ENCODE data around the gene MAP3K5.

Gene MAP3K5

GRCh38 chr6:136579800-136580199 lies 212.5 kb downstream of the MAP3K5 start:
- no peak for DNase-seq (ENCODE audit: low read depth)

DNA sequence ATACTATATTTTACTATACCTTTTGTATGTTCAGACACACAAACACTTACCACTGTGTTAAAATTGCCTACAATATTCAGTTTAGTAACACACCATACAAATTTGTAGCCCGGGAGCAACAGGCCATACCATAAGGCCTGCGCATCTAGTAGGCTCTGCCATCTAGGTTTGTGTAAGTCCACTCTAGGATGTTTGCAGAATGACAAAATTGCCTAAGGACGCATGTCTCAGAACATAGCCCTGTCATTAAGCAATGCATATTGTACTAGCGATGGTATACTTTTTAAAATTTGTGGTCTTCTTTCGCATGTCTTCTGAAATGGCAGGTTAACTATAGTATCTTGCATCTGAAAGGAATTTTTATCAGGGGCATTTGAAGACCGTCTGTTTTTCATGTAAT lies 215.5 kb downstream of the MAP3K5 start:
- DNase-seq (ENCODE audit: low read depth): no peak

- no peak for DNase-seq (ENCODE audit: low read depth)
Measured at GRCh38 chr6:136571496-136571895, 220.8 kb downstream of the MAP3K5 start.

GRCh38 chr6:136571065-136571464 lies 221.2 kb downstream of the MAP3K5 start:
- DNase-seq (ENCODE audit: low read depth): no peak

- no peak for DNase-seq (ENCODE audit: low read depth)
Measured at GRCh38 chr6:136568129-136568528, 224.1 kb downstream of the MAP3K5 start.

DNA sequence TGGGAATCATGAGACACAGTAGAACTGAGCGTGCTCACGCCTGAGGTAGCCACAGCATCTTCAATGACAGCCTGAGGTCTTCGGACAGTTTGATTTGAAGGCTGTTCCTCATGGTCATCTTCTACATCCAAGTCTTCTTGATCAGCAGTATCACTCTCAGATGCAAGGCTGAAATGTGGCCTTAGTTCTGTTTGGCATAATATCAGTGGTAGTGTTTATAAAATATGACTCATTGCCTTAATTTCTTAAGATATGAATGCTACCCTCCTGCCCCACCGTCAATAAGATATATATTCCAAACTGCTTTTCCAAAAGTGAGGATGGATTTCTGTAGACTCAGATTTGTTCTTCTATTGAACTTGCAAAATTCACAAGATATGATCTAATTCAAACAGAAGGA lies 224.6 kb downstream of the MAP3K5 start:
- DNase-seq (ENCODE audit: low read depth): no peak

DNA sequence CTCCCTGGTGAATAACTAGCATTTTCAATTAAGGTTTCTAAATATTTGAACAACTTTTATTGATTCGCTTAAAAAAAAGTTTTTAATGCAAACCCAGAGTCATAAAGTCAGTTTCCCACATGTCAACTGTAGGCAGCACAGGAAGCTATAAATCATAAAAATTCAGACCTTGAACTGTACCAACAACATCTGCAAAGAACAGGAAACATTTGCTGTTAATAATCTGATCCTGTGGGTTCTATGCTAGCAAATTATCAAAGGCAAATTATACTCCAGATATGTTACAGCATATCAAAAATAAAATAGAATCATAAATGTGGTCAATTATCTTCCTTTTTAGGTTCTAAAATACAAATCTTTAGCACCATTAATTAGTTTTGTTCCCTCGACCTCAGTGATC lies 225.4 kb downstream of the MAP3K5 start:
- no peak for DNase-seq (ENCODE audit: low read depth)

DNA sequence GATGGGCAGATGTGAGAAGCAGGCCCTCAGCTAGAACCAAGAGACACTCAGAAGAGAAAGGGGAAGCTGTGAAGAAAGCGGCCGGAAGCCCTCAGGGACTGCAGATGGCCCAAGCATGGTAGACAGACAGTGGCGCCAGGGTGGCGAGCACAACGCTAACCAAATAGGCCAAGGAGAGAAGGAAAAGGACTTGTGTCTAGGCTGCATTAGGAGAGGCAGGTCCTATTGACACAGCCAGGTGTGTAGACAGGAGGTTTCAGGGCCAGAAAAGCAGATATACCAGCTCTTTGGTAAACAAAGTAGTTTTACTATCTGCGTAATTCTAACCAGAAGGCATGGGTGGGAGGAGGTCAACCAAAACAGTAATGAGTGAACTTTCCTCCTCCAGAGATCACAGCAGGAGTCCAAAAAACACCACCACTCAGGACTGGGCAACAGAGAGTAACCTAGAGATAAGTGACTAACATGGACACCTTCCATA lies 226.2 kb downstream of the MAP3K5 start:
- DNase-seq (ENCODE audit: low read depth): no peak

GRCh38 chr6:136564180-136564579 lies 228.1 kb downstream of the MAP3K5 start:
- no peak for DNase-seq (ENCODE audit: low read depth)

GRCh38 chr6:136563386-136564152 lies 228.7 kb downstream of the MAP3K5 start:
- DNase-seq (ENCODE audit: low read depth): no peak

GRCh38 chr6:136562211-136562610 lies 230.1 kb downstream of the MAP3K5 start:
- no peak for DNase-seq (ENCODE audit: low read depth)

- DNase-seq (ENCODE audit: low read depth): no peak
Measured at GRCh38 chr6:136553166-136553787, 239.0 kb downstream of the MAP3K5 start.

- no peak for DNase-seq (ENCODE audit: low read depth)
Measured at GRCh38 chr6:136552054-136552453, 240.2 kb downstream of the MAP3K5 start.

DNA sequence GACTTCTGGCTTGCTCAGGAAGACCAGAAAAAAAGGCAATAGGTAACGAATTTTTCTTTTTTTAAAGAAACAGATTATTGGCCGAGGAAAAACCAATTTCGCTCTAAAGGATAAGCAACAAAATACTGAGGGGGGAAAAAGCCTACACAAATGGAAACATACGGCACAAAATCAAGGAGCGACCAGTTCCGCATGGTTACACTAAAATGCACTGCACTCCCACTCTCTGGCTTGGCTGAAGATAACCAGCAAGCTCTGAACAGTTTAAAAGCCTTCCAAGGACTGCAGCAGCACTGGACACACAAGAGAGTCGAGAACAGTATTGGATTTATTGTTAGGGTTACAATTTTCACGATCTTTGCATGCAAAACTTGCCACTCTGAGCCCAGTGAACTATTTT lies 241.2 kb downstream of the MAP3K5 start:
- DNase-seq (ENCODE audit: low read depth): no peak

GRCh38 chr6:136550330-136551071 lies 241.8 kb downstream of the MAP3K5 start, which contains the start of gene MAP7:
Gene MAP7, minus strand, starts transcription at chr6:136550422. Its CDS starts 14 bp downstream, at chr6:136550408.
- no peak for DNase-seq (ENCODE audit: low read depth)

- DNase-seq (ENCODE audit: low read depth): no peak
Measured at GRCh38 chr6:136550045-136550329, 242.3 kb downstream of the MAP3K5 start.

- no peak for DNase-seq (ENCODE audit: low read depth)
Measured at GRCh38 chr6:136549300-136550044, 242.8 kb downstream of the MAP3K5 start.

DNA sequence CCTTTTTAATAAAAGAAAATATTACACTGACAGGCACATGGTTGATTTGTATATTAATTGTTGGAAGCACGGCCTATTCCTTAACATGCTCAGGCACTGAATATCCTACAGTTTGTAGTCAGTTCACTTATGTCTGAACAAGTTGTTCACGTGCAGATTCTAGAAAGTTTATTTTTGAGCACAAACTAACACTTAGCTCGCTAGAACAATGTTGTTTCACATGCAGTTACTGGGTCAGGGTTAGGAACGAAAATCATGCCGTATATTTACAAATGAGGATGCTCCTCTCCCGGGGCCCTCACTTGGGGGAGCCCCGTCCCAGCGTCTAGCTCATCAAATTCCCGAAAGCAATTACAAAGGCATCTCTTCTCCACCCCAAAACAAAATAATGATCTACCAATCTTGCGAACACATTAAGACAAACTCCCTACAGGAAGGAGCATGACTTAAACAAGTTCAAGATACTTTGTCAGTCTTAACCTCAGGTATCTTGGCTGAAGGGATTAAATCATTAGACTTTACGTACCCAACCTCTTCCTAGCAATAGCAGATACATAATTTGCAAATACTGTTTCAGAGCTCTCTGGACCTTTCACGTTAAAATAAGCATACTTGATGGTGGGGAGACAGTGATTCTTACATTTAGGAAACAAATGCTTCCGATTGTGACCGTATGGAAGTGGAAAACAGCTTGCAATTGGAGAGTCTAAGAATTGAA lies 243.5 kb downstream of the MAP3K5 start:
- DNase-seq (ENCODE audit: low read depth): no peak

- DNase-seq (ENCODE audit: low read depth): no peak
Measured at GRCh38 chr6:136547871-136548270, 244.4 kb downstream of the MAP3K5 start.

DNA sequence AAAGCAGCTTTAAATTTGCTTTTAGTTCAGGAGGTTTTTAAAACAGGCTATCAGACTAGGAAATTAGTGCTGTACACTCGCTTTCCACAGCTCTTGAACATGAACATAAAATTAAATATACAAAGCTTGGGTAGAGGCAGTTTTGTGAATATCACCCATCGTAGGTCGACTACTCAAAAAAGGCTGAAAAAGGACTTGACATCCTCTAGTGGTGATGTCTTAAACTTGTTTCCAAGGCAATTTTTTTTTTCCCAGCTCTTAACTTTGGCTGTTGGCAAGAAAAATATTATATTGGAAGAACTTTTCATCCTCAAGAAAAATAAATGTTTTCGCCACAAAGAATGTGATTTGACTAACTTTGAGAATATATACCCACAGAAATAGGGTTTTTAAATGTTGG lies 244.9 kb downstream of the MAP3K5 start:
- no peak for DNase-seq (ENCODE audit: low read depth)

- DNase-seq (ENCODE audit: low read depth): no peak
Measured at GRCh38 chr6:136546331-136546730, 245.9 kb downstream of the MAP3K5 start.

DNA sequence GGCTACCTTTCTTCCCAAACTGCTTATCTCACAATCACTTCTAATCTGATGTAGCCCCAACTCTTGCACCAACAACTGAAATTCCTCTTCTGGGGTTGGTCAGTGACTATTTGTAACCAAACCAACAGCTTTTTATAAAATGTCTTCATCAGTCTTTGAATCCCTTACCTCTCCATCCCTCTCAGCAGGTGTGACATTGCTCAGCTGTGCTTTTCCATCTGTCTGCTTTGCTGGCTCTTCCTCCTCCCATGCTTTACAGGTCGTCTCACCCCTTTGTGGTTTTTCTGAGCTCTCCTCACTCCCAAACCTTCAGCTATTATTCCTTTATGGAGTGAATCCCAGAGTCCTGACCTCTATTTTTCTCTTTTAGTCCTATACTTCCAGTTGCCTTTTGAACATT lies 248.0 kb downstream of the MAP3K5 start:
- DNase-seq (ENCODE audit: low read depth): no peak

Data from CMK (cell line).